Smooth muscle cell (in vitro differentiated cells): ENCODE results near the gene DOHH. TPM values are rescaled to one million over a fixed set of nuclear protein-coding genes. Genes with fewer than 3 reads are reported as not detected.

Experiments used
- DNase-seq: peaks from one replicate; lab custom pipeline; 2025; ENCODE audit not compliant: unreplicated experiment; lab: John Stamatoyannopoulos, UW
- H2AFZ ChIP-seq: fragments of 200-600 bp; sonication (generic); 2 replicates; pipeline ENCODE4 v1.6.0; 2016; ENCODE audit warnings: antibody characterized with exemption, low read depth, mild to moderate bottlenecking
- H3F3A ChIP-seq: fragments of 200-600 bp; sonication (generic); 2 replicates; pipeline ENCODE4 v1.6.0; 2017; ENCODE audit warnings: antibody characterized with exemption, low read depth
- H3K27ac ChIP-seq: fragments of 200-600 bp; sonication (generic); 2 replicates; pipeline ENCODE4 v1.5.1; 2016; ENCODE audit warnings: low read depth, mild to moderate bottlenecking
- H3K27me3 ChIP-seq: fragments of 200-600 bp; sonication (generic); 2 replicates; pipeline ENCODE4 v1.6.1; 2016; ENCODE audit warnings: low read depth, mild to moderate bottlenecking
- H3K36me3 ChIP-seq: fragments of 200-600 bp; sonication (generic); 2 replicates; pipeline ENCODE4 v1.5.1; 2016; ENCODE audit warnings: low read depth
- H3K4me1 ChIP-seq: fragments of 200-600 bp; sonication (generic); 2 replicates; pipeline ENCODE4 v1.5.1; 2016; ENCODE audit warnings: low read depth
- H3K4me2 ChIP-seq: fragments of 200-600 bp; sonication (generic); 2 replicates; pipeline ENCODE4 v1.6.0; 2016; ENCODE audit warnings: mild to moderate bottlenecking
- H3K4me3 ChIP-seq: fragments of 200-600 bp; sonication (generic); 2 replicates; pipeline ENCODE4 v1.5.1; 2016; ENCODE audit warnings: mild to moderate bottlenecking
- H3K79me2 ChIP-seq: fragments of 200-600 bp; sonication (generic); 2 replicates; pipeline ENCODE4 v1.6.0; 2016; ENCODE audit warnings: low read depth, mild to moderate bottlenecking
- H3K9ac ChIP-seq: fragments of 200-600 bp; sonication (generic); 2 replicates; pipeline ENCODE4 v1.6.0; 2016; ENCODE audit warnings: low read depth
- H3K9me3 ChIP-seq: fragments of 200-600 bp; sonication (generic); replicated peaks from 2 replicates; pipeline ENCODE4 v1.5.1; 2016; ENCODE audit warnings: low read depth
- H4K20me1 ChIP-seq: fragments of 200-600 bp; sonication (generic); 2 replicates; pipeline ENCODE4 v1.6.0; 2016; ENCODE audit warnings: low read depth
- WGBS: methylation state at CpG from one replicate; pipeline ENCODE4 v1.1.7; 2016; ENCODE audit warnings: low lambda C conversion rate; 5-methylcytosine and 5-hydroxymethylcytosine counted together
- polyA plus RNA-seq: library from polyadenylated mRNA; unstranded; fragments of >200 nt; fragmentation: Nextera tagmentation; extraction: Ambion mirVana; gene quantifications from 2 replicates; pipeline ENCODE4 v1.2.1, GENCODE V29; 2016
- total RNA-seq: library from RNA; depleted of rRNA; stranded (reverse); fragments of >200 nt; gene quantifications from 2 replicates; pipeline ENCODE4 v1.2.3, GENCODE V29; 2014
- TF ChIP-seq, protein P1 (sequence below): fragments of 200-600 bp; sonication (generic); IDR thresholded peaks from 2 replicates; pipeline ENCODE4 v1.5.1; 2017; ENCODE audit warnings: borderline replicate concordance, mild to moderate bottlenecking, antibody characterized with exemption; ENCODE audit not compliant: insufficient read depth, poor library complexity, severe bottlenecking

The DOHH gene
- total and polyA plus RNA-seq, 2 experiments from 2014 or later, result 8.7 to 27.2 TPM

DNA sequence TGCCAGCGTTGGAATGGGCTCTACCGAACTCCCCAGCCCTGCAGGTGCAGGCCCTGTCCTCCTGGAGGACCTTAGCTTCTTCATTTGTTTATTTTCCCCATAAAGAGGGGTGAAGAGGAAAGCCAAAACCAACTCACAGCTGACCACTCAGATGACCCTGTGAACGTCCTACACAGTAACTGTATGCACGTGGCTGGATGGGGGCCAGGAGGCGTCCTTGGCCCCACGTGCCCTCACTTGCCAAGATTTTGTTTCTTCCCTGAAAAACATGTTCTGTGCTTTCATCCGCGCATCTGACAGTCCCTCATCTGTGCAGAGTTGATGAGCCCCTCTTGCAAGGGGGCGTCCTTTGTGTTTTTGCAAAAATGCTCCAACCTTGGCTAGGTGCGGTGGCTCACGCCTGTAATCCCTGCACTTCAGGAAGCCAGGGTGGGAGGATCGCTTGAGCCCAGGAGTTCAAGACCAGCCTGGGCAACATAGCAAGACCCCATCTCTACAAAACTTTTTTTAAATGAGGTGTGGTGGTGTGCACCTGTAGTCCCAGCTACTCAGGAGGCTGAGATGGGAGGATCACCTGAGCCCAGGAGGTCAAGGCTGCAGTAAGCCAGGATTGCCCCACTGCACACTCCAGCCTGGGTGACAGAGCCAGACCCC lies 33.2 kb upstream of the DOHH start:
- Histone ChIP-seq H3K4me3 (no peak overlapping the region), H3K9me3 (no peaks in the 10 kb centered on the region), H4K20me1 (peaks cover 14% of the 10 kb centered on the region), H3K4me2 (no peak overlapping the region), H3K27me3 (no peaks in the 10 kb centered on the region), H3F3A (no peaks in the 10 kb centered on the region), H3K36me3 (no peaks in the 10 kb centered on the region), H3K4me1 (no peaks in the 10 kb centered on the region), H2AFZ (no peak overlapping the region), H3K9ac (no peak overlapping the region), H3K27ac (no peak overlapping the region), H3K79me2 (no peaks in the 10 kb centered on the region)
- TF ChIP-seq, protein P1, sequence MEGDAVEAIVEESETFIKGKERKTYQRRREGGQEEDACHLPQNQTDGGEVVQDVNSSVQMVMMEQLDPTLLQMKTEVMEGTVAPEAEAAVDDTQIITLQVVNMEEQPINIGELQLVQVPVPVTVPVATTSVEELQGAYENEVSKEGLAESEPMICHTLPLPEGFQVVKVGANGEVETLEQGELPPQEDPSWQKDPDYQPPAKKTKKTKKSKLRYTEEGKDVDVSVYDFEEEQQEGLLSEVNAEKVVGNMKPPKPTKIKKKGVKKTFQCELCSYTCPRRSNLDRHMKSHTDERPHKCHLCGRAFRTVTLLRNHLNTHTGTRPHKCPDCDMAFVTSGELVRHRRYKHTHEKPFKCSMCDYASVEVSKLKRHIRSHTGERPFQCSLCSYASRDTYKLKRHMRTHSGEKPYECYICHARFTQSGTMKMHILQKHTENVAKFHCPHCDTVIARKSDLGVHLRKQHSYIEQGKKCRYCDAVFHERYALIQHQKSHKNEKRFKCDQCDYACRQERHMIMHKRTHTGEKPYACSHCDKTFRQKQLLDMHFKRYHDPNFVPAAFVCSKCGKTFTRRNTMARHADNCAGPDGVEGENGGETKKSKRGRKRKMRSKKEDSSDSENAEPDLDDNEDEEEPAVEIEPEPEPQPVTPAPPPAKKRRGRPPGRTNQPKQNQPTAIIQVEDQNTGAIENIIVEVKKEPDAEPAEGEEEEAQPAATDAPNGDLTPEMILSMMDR, result no peak
- 96% methylated on average over 12 of the region's 12 CpGs for WGBS
- DNase-seq, result no peak

DNA sequence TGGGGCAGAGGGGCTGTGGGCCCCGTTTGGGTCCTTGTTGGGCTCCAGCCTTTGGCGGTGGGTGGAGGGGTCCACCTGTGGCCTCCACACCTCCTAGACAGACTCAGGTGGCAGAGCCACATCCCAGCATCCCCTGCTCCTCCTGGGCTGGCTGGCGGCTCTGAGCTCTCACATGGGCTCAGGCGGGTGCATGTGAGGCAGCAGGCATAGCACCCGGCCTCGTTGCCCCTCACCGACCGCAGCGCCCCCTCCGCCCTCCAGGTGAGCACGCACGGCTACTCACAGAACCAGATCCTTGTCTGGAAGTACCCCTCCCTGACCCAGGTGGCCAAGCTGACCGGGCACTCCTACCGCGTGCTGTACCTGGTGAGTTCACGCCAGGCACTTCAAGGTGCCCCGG lies 32.6 kb upstream of the DOHH start:
- Histone ChIP-seq H3K9me3 (no peaks in the 10 kb centered on the region), H3K4me3 (no peak overlapping the region), H3K27me3 (no peaks in the 10 kb centered on the region), H3K9ac (no peak overlapping the region), H3K4me2 (no peak overlapping the region), H2AFZ (no peak overlapping the region), H3F3A (no peaks in the 10 kb centered on the region), H3K27ac (no peak overlapping the region), H4K20me1 (peaks cover 14% of the 10 kb centered on the region), H3K4me1 (no peaks in the 10 kb centered on the region), H3K79me2 (no peaks in the 10 kb centered on the region), H3K36me3 (no peaks in the 10 kb centered on the region)
- WGBS, result 98% methylated on average over 16 of the region's 17 CpGs
- DNase-seq, result no peak
- TF ChIP-seq, protein P1, result no peak

GRCh38 chr19:3532154-3532786 lies 31.8 kb upstream of the DOHH start:
- no peaks in the 10 kb centered on the region for H3K36me3 ChIP-seq
- no peak overlapping the region for H3K4me2 ChIP-seq
- no peaks in the 10 kb centered on the region for H3K4me1 ChIP-seq
- no peak overlapping the region for H3K4me3 ChIP-seq
- WGBS, result 98% methylated on average over 29 of the region's 33 CpGs
- H3K27ac ChIP-seq, result no peak overlapping the region
- no peak overlapping the region for H3K9ac ChIP-seq
- TF ChIP-seq, protein P1, result no peak
- H3F3A ChIP-seq, result no peaks in the 10 kb centered on the region
- no peak for DNase-seq
- no peaks in the 10 kb centered on the region for H3K27me3 ChIP-seq
- H4K20me1 ChIP-seq, result peaks cover 11% of the 10 kb centered on the region
- H3K9me3 ChIP-seq, result no peaks in the 10 kb centered on the region
- H2AFZ ChIP-seq, result no peak overlapping the region
- H3K79me2 ChIP-seq, result no peaks in the 10 kb centered on the region

DNA sequence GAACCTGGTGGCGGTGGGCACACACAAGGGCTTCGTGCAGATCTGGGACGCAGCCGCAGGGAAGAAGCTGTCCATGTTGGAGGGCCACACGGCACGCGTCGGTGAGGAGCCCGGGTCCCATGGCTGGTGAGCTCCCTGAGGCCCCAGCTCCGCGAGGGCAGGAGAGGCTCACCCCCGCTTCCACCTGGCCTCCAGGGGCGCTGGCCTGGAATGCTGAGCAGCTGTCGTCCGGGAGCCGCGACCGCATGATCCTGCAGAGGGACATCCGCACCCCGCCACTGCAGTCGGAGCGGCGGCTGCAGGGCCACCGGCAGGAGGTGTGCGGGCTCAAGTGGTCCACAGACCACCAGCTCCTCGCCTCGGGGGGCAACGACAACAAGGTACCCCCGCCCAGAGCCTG lies 31.2 kb upstream of the DOHH start:
- peaks cover 16% of the 10 kb centered on the region for H4K20me1 ChIP-seq
- no peaks in the 10 kb centered on the region for H3F3A ChIP-seq
- no peak overlapping the region for H3K4me3 ChIP-seq
- DNase-seq, result no peak
- WGBS, result 95% methylated on average over 24 of the region's 29 CpGs
- no peak overlapping the region for H3K4me2 ChIP-seq
- H3K9me3 ChIP-seq, result no peaks in the 10 kb centered on the region
- no peaks in the 10 kb centered on the region for H3K36me3 ChIP-seq
- H3K27me3 ChIP-seq, result no peaks in the 10 kb centered on the region
- no peaks in the 10 kb centered on the region for H3K4me1 ChIP-seq
- no peak overlapping the region for H2AFZ ChIP-seq
- TF ChIP-seq, protein P1, result no peak
- H3K9ac ChIP-seq, result no peak overlapping the region
- H3K79me2 ChIP-seq, result no peaks in the 10 kb centered on the region
- no peak overlapping the region for H3K27ac ChIP-seq
